Upper lobe of left lung (tissue), 6 donors: ENCODE measurements around the gene TAS1R3. TPM values are rescaled to one million over a fixed set of nuclear protein-coding genes. Genes with fewer than 3 reads are reported as not detected.

Experiments used
- ATAC-seq, 2 donors: fragments of 200-7000 bp; cut with Tn5 transposase; one replicate each; pipeline ENCODE4 v1.9.1; 2022; ENCODE audit warnings: mild to moderate bottlenecking in 2 of 2, moderate library complexity in 2 of 2; ENCODE audit not compliant: low FRiP score in 2 of 2
- DNase-seq, 2 donors: peaks; one replicate each; pipeline ENCODE4 v3.0.0-alpha.2; 2019 to 2020
- H3K27ac ChIP-seq, 4 donors: fragments of 200-600 bp; sonication (generic); one replicate each; pipeline ENCODE4 v1.5.1; 2016 to 2019
- H3K27me3 ChIP-seq, 4 donors: fragments of 200-600 bp; sonication (generic); one replicate each; pipeline ENCODE4 v1.5.1; 2017 to 2019
- H3K36me3 ChIP-seq, 4 donors: fragments of 200-600 bp; sonication (generic); one replicate each; pipeline ENCODE4 v1.5.1; 2016 to 2019
- H3K4me1 ChIP-seq, 4 donors: fragments of 200-600 bp; sonication (generic); one replicate each; pipeline ENCODE4 v1.5.1; 2018 to 2019
- H3K4me3 ChIP-seq, 4 donors: fragments of 200-600 bp; sonication (generic); one replicate each; pipeline ENCODE4 v1.5.1; 2017 to 2019; ENCODE audit warnings: mild to moderate bottlenecking in 2 of 4, moderate library complexity in 1 of 4
- H3K9me3 ChIP-seq, 4 donors: fragments of 200-600 bp; sonication (generic); one replicate each; pipeline ENCODE4 v1.5.1; 2018 to 2019
- CTCF ChIP-seq, 6 experiments: fragments of 450-650 bp in 4 of 6; fragments of 200-600 bp in 2 of 6; sonication (generic) in 2 of 6; IDR thresholded peaks; one replicate each; pipeline ENCODE4 v1.5.1; 2016 to 2019; ENCODE audit warnings: antibody characterized with exemption in 6 of 6
- EP300 ChIP-seq, 4 donors: sonication (generic); formaldehyde crosslinking; IDR thresholded peaks; one replicate each; pipeline ENCODE4 v1.5.1; 2017; ENCODE audit warnings: antibody characterized with exemption in 4 of 4, control low read depth in 2 of 4
- POLR2A ChIP-seq, 4 donors: fragments of 450-650 bp; IDR thresholded peaks; one replicate each; pipeline ENCODE4 v1.5.1; 2016 to 2017; ENCODE audit warnings: antibody characterized with exemption in 4 of 4, mild to moderate bottlenecking in 2 of 4
- POLR2AphosphoS5 ChIP-seq, 2 donors: sonication (generic); formaldehyde crosslinking; IDR thresholded peaks; one replicate each; pipeline ENCODE4 v1.5.1; 2017; ENCODE audit warnings: antibody characterized with exemption in 2 of 2
- WGBS, 2 donors: methylation state at CpG; one replicate each; pipeline ENCODE4 v1.1.5; 2017 to 2018; 5-methylcytosine and 5-hydroxymethylcytosine counted together
- total RNA-seq, 6 donors: library from RNA; depleted of rRNA in 4 of 6; stranded (reverse); fragments of >200 nt in 4 of 6; gene quantifications; one replicate each; pipeline versions ENCODE4 v1.1.0 to v1.2.1, GENCODE V29; 2016 to 2021
- donor health status: DM: no; HTN: no; CAD: no; lungs with moderate emphysema.
- donor health status: DM: no; HTN: yes; CAD: no; lungs with severe emphysema.

The TAS1R3 gene
- total RNA-seq, 6 donors from 2014 or later = 0.22 to 1.0 (median 0.79) TPM

- WGBS, 2 donors = 0% methylated on average over 16 of the region's 122 CpGs; no CpG with 5 or more reads in 1 of the 2 donors
- Histone ChIP-seq H3K36me3 (peaks cover 0 to under 1% (median 0%) of the 10 kb centered on the region in 4 donors), H3K4me3 (peak within 1 kb of the TSS; percentile 70 to 93 (median 83)), H3K27me3 (peaks cover 1 to 17% (median 14%) of the 10 kb centered on the region in 4 donors), H3K9me3 (no peaks in the 10 kb centered on the region), H3K4me1 (peaks cover 49 to 68% (median 63%) of the 10 kb centered on the region in 4 donors), H3K27ac (peak within 1 kb of the TSS; percentile 66 to 89 (median 83))
- TF ChIP-seq POLR2AphosphoS5 (IDR thresholded peaks at IDR 0.05) = peak in 1 of 2 donors; percentile 6
- TF ChIP-seq POLR2A (IDR thresholded peaks at IDR 0.05) = peak in 1 of 4 donors; percentile 70
- TF ChIP-seq EP300 (IDR thresholded peaks at IDR 0.05) = no peak
- TF ChIP-seq CTCF (IDR thresholded peaks at IDR 0.05) = peak; percentile 43 to 72 (median 62)
- ATAC-seq = peak in 1 of 2 donors; percentile 77
- DNase-seq = peak; percentile 48 to 95
These were observed 18.4 kb downstream of the TAS1R3 start, which contains the start of gene DVL1 for GRCh38 chr1:1349256-1350012. TSS of gene DVL1 (minus strand) at chr1:1349418. CDS start at chr1:1349065, 353 bp downstream.

GRCh38 chr1:1351511-1352427, 20.7 kb downstream of the TAS1R3 start:
- DNase-seq = peak in 1 of 2 donors; percentile 83
- Histone ChIP-seq H3K4me3 (peak overlapping the region in 1 of 4 donors; percentile 17), H3K36me3 (peaks cover 0 to 6% (median 0%) of the 10 kb centered on the region in 4 donors), H3K27me3 (peaks cover 2 to 37% (median 26%) of the 10 kb centered on the region in 4 donors), H3K9me3 (no peaks in the 10 kb centered on the region), H3K27ac (peak overlapping the region in 3 of 4 donors; percentile 42 to 76 (median 70)), H3K4me1 (peaks cover 43 to 68% (median 60%) of the 10 kb centered on the region in 4 donors)
- TF ChIP-seq POLR2AphosphoS5 (IDR thresholded peaks at IDR 0.05) (peak; percentile 20 to 40), POLR2A (IDR thresholded peaks at IDR 0.05) (no peak), CTCF (IDR thresholded peaks at IDR 0.05) (no peak), EP300 (IDR thresholded peaks at IDR 0.05) (no peak)
- ATAC-seq = peak in 1 of 2 donors; percentile 60
- 57 to 77% methylated on average over 8 to 22 of the region's 29 CpGs for WGBS, 2 donors

- TF ChIP-seq CTCF (IDR thresholded peaks at IDR 0.05) (no peak), POLR2AphosphoS5 (IDR thresholded peaks at IDR 0.05) (no peak)
- ATAC-seq (no peak), DNase-seq (peak in 1 of 2 donors; percentile 25)
- WGBS, 2 donors = 30 to 31% methylated on average over 2 to 4 of the region's 5 CpGs
- Histone ChIP-seq H3K9me3 (no peaks in the 10 kb centered on the region), H3K4me1 (peaks cover 32 to 66% (median 53%) of the 10 kb centered on the region in 4 donors), H3K36me3 (peaks cover 0 to 6% (median 0%) of the 10 kb centered on the region in 4 donors), H3K27me3 (peaks cover 2 to 47% (median 28%) of the 10 kb centered on the region in 4 donors), H3K4me3 (no peak overlapping the region), H3K27ac (peak overlapping the region in 3 of 4 donors; percentile 48 to 70 (median 52))
These were observed 21.8 kb downstream of the TAS1R3 start for GRCh38 chr1:1352786-1353388.

GRCh38 chr1:1353389-1354151, 22.5 kb downstream of the TAS1R3 start:
- Histone ChIP-seq H3K4me1 (peaks cover 30 to 66% (median 51%) of the 10 kb centered on the region in 4 donors), H3K9me3 (no peaks in the 10 kb centered on the region), H3K27ac (peak overlapping the region in 2 of 4 donors; percentile 26 to 48), H3K36me3 (peaks cover 0 to 6% (median 0%) of the 10 kb centered on the region in 4 donors), H3K4me3 (no peak overlapping the region), H3K27me3 (peaks cover 2 to 54% (median 29%) of the 10 kb centered on the region in 4 donors)
- ATAC-seq (no peak), DNase-seq (peak in 1 of 2 donors; percentile 76)
- TF ChIP-seq POLR2AphosphoS5 (IDR thresholded peaks at IDR 0.05) (no peak), POLR2A (IDR thresholded peaks at IDR 0.05) (no peak), EP300 (IDR thresholded peaks at IDR 0.05) (no peak)
- WGBS, 2 donors = 24 to 33% methylated on average over 4 to 26 of the region's 28 CpGs
